Tibial nerve (tissue), 3 donors: Measurements from ENCODE around the gene CNTN5.

Experiments used
- CTCF ChIP-seq, 5 experiments: fragments of 200-600 bp in 3 of 5; fragments of 450-650 bp in 2 of 5; sonication (generic) in 3 of 5; IDR thresholded peaks; one replicate each; pipeline ENCODE4 v1.5.1; 2016 to 2019; ENCODE audit warnings: antibody characterized with exemption in 5 of 5, mild to moderate bottlenecking in 3 of 5, moderate library complexity in 2 of 5
- POLR2A ChIP-seq, 2 donors: fragments of 450-650 bp; IDR thresholded peaks; one replicate each; pipeline ENCODE4 v1.6.1; 2017; ENCODE audit warnings: antibody characterized with exemption in 2 of 2, mild to moderate bottlenecking in 2 of 2, moderate library complexity in 2 of 2

GRCh38 chr11:100098560-100098959 is 1077.8 kb downstream of the CNTN5 start:
- TF ChIP-seq CTCF (IDR thresholded peaks at IDR 0.05) = no peak
- no peak for TF ChIP-seq POLR2A (IDR thresholded peaks at IDR 0.05)
